LNCaP clone FGC (cell line): ENCODE measurements around the gene NFATC3.

ENCODE experiments used
- DNase-seq: peaks from one replicate; pipeline ENCODE4 v3.0.0-alpha.2; 2011; ENCODE audit warnings: low read depth
- H3K4me3 ChIP-seq: 2 replicates; pipeline ENCODE4 v1.5.1; 2011; ENCODE audit warnings: mild to moderate bottlenecking, low read depth, low read length, control low read depth
- CTCF ChIP-seq: IDR thresholded peaks from 2 replicates; pipeline ENCODE4 v1.5.1; 2012; ENCODE audit warnings: mild to moderate bottlenecking; ENCODE audit not compliant: control insufficient read depth, insufficient read depth; ENCODE audit errors: extremely low read depth

NFATC3 gene

GRCh38 chr16:68190736-68191510 is 105.8 kb downstream of the NFATC3 start:
- TF ChIP-seq CTCF = no peak
- no peak for DNase-seq
- H3K4me3 ChIP-seq = no peak overlapping the region

- TF ChIP-seq CTCF = no peak
- no peak for DNase-seq
These were observed 109.1 kb downstream of the NFATC3 start for GRCh38 chr16:68194251-68194650.

GRCh38 chr16:68197250-68197649 is 112.1 kb downstream of the NFATC3 start:
- TF ChIP-seq CTCF = no peak
- no peak overlapping the region for H3K4me3 ChIP-seq
- no peak for DNase-seq

More at GRCh38 chr16:68194251-68194650, 109.1 kb downstream of the NFATC3 start:
- H3K4me3 ChIP-seq = no peak overlapping the region

GRCh38 chr16:68200088-68200783 is 115.1 kb downstream of the NFATC3 start:
- no peak for TF ChIP-seq CTCF
- peak; percentile 46 for DNase-seq
- no peak overlapping the region for H3K4me3 ChIP-seq

GRCh38 chr16:68202091-68202519 is 116.9 kb downstream of the NFATC3 start:
- TF ChIP-seq CTCF = no peak
- no peak for DNase-seq
- no peak overlapping the region for H3K4me3 ChIP-seq

GRCh38 chr16:68206245-68206644 is 121.1 kb downstream of the NFATC3 start:
- no peak for TF ChIP-seq CTCF
- H3K4me3 ChIP-seq = no peak overlapping the region
- DNase-seq = no peak
